HG03432 (cell line): ENCODE data around the gene MEF2C.
"Not testable (repeated sequence)": the region's sequence is repeated elsewhere in the genome, so short reads cannot be mapped to it uniquely, and the experiment has no call there.

Experiments
- ATAC-seq: cut with Tn5 transposase; IDR thresholded peaks from one replicate; pipeline ENCODE4 v1.9.1; 2021; ENCODE audit warnings: mild to moderate bottlenecking, moderate library complexity; ENCODE audit not compliant: unreplicated experiment

MEF2C gene

GRCh38 chr5:88883059-88883835 lies at the start of gene MEF2C:
Gene MEF2C, minus strand, starts transcription at chr5:88883184. Its CDS starts 59,396 bp downstream, at chr5:88823788.
- peak; percentile 34 for ATAC-seq

- ATAC-seq, result no peak
These were observed 49.6 kb upstream of the MEF2C start for GRCh38 chr5:88932541-88932940.

GRCh38 chr5:88930335-88930734 lies 47.4 kb upstream of the MEF2C start:
- no peak for ATAC-seq

GRCh38 chr5:88929385-88929784 lies 46.4 kb upstream of the MEF2C start:
- ATAC-seq, result no peak

- ATAC-seq, result no peak
These were observed 43.8 kb upstream of the MEF2C start for GRCh38 chr5:88926774-88927173.

- no peak for ATAC-seq
These were observed 42.9 kb upstream of the MEF2C start for GRCh38 chr5:88925692-88926490.

GRCh38 chr5:88924330-88924657 lies 41.3 kb upstream of the MEF2C start:
- no peak for ATAC-seq

GRCh38 chr5:88923623-88924329 lies 40.8 kb upstream of the MEF2C start:
- ATAC-seq, result no peak

- not testable (repeated sequence) for ATAC-seq
These were observed 29.8 kb upstream of the MEF2C start for GRCh38 chr5:88912743-88913142.

- not testable (repeated sequence) for ATAC-seq
These were observed 28.1 kb upstream of the MEF2C start for GRCh38 chr5:88911059-88911572.

- not testable (repeated sequence) for ATAC-seq
These were observed 21.5 kb upstream of the MEF2C start for GRCh38 chr5:88904478-88904877.

- ATAC-seq, result not testable (repeated sequence)
These were observed 21.0 kb upstream of the MEF2C start for GRCh38 chr5:88903966-88904365.

GRCh38 chr5:88901077-88901476 lies 18.1 kb upstream of the MEF2C start:
- ATAC-seq, result not testable (repeated sequence)

GRCh38 chr5:88899096-88899737 lies 16.2 kb upstream of the MEF2C start:
- no peak for ATAC-seq

GRCh38 chr5:88897748-88898147 lies 14.8 kb upstream of the MEF2C start:
- no peak for ATAC-seq

GRCh38 chr5:88895681-88896501 lies 12.9 kb upstream of the MEF2C start:
- ATAC-seq, result no peak

GRCh38 chr5:88892669-88893068 lies 9.7 kb upstream of the MEF2C start:
- ATAC-seq, result no peak

- ATAC-seq, result no peak
These were observed 7.2 kb upstream of the MEF2C start for GRCh38 chr5:88890070-88890781.
